H9 (cell line): ENCODE results near the gene TIMM23. TPM values are rescaled to one million over a fixed set of nuclear protein-coding genes. Genes with fewer than 3 reads are reported as not detected.

Experiments used
- DNase-seq: peaks from one replicate; pipeline ENCODE4 v3.0.0-alpha.2; 2017
- H2AFZ ChIP-seq: one replicate; pipeline ENCODE4 v1.6.1; 2013; ENCODE audit warnings: mild to moderate bottlenecking, low read length, control low read depth, moderate library complexity
- H2AK5ac ChIP-seq: 2 replicates; pipeline ENCODE4 v1.6.1; 2013; ENCODE audit warnings: low read length, control low read depth, mixed read lengths; ENCODE audit not compliant: insufficient read length
- H2BK120ac ChIP-seq: one replicate; pipeline ENCODE4 v1.6.1; 2013; ENCODE audit warnings: low read depth, mild to moderate bottlenecking, low read length, control low read depth, inconsistent platforms; ENCODE audit not compliant: poor library complexity, severe bottlenecking
- H2BK12ac ChIP-seq: 2 replicates; pipeline ENCODE4 v1.6.1; 2013; ENCODE audit warnings: low read length, control low read depth, mixed read lengths, low read depth; ENCODE audit not compliant: insufficient read length
- H2BK15ac ChIP-seq: 2 replicates; pipeline ENCODE4 v1.6.1; 2013; ENCODE audit warnings: low read depth, low read length, control low read depth
- H2BK20ac ChIP-seq: one replicate; pipeline ENCODE4 v1.6.1; 2013; ENCODE audit warnings: low read depth, mild to moderate bottlenecking, low read length, control low read depth, inconsistent platforms; ENCODE audit not compliant: poor library complexity, severe bottlenecking
- H2BK5ac ChIP-seq: 2 replicates; pipeline ENCODE4 v1.6.1; 2013; ENCODE audit warnings: low read length, control low read depth, mixed read lengths; ENCODE audit not compliant: insufficient read length
- H3K14ac ChIP-seq: 2 replicates; pipeline ENCODE4 v1.6.1; 2013; ENCODE audit warnings: low read length, control low read depth; ENCODE audit not compliant: insufficient read depth
- H3K18ac ChIP-seq: 2 replicates; pipeline ENCODE4 v1.6.1; 2013; ENCODE audit warnings: low read depth, mild to moderate bottlenecking, mixed read lengths, low read length, control low read depth; ENCODE audit not compliant: insufficient read length
- H3K23ac ChIP-seq: 2 replicates; pipeline ENCODE4 v1.6.1; 2013; ENCODE audit warnings: low read length, control low read depth, mixed read lengths, low read depth; ENCODE audit not compliant: insufficient read length
- H3K23me2 ChIP-seq: 2 replicates; pipeline ENCODE4 v1.6.1; 2013; ENCODE audit warnings: low read depth, mild to moderate bottlenecking, mixed read lengths, low read length, control low read depth; ENCODE audit not compliant: insufficient read length, poor library complexity, severe bottlenecking
- H3K27ac ChIP-seq: 2 replicates; pipeline ENCODE4 v1.5.1; 2013; ENCODE audit warnings: low read length, control low read depth, mixed read lengths, low read depth; ENCODE audit not compliant: insufficient read length
- H3K27me3 ChIP-seq: 2 replicates; pipeline ENCODE4 v1.6.1; 2013; ENCODE audit warnings: low read length, control low read depth, inconsistent platforms; ENCODE audit not compliant: insufficient read depth
- H3K4ac ChIP-seq: 2 replicates; pipeline ENCODE4 v1.6.1; 2013; ENCODE audit warnings: low read depth, mild to moderate bottlenecking, control low read depth, inconsistent platforms, low read length, moderate library complexity
- H3K4me1 ChIP-seq: 2 replicates; pipeline ENCODE4 v1.6.1; 2013; ENCODE audit warnings: low read length, control low read depth, inconsistent platforms; ENCODE audit not compliant: insufficient read depth
- H3K4me2 ChIP-seq: 2 replicates; pipeline ENCODE4 v1.6.1; 2013; ENCODE audit warnings: low read length, control low read depth, mixed read lengths; ENCODE audit not compliant: insufficient read length, insufficient read depth
- H3K56ac ChIP-seq: 2 replicates; pipeline ENCODE4 v1.6.1; 2013; ENCODE audit warnings: low read depth, mild to moderate bottlenecking, mixed read lengths, low read length, control low read depth; ENCODE audit not compliant: insufficient read length
- H3K79me1 ChIP-seq: 2 replicates; pipeline ENCODE4 v1.6.1; 2013; ENCODE audit warnings: low read depth, mild to moderate bottlenecking, moderate library complexity, low read length, control low read depth, inconsistent platforms; ENCODE audit not compliant: insufficient read depth, poor library complexity, severe bottlenecking
- H3K79me2 ChIP-seq: 2 replicates; pipeline ENCODE4 v1.6.1; 2013; ENCODE audit warnings: low read length, control low read depth, inconsistent platforms; ENCODE audit not compliant: insufficient read depth
- H3K9ac ChIP-seq: 2 replicates; pipeline ENCODE4 v1.6.1; 2013; ENCODE audit warnings: low read length, control low read depth, mixed read lengths; ENCODE audit not compliant: insufficient read length; ENCODE audit errors: extremely low read depth
- H3K9me3 ChIP-seq: one replicate; pipeline ENCODE4 v1.6.1; 2013; ENCODE audit warnings: low read depth, low read length, inconsistent platforms; ENCODE audit not compliant: control insufficient read depth
- H3T11ph ChIP-seq: one replicate; pipeline ENCODE4 v1.6.1; 2013; ENCODE audit warnings: mild to moderate bottlenecking, low read length, control low read depth, inconsistent platforms
- H4K20me1 ChIP-seq: one replicate; pipeline ENCODE4 v1.6.1; 2013; ENCODE audit not compliant: control insufficient read depth, insufficient read length, insufficient read depth
- H4K5ac ChIP-seq: 2 replicates; pipeline ENCODE4 v1.6.1; 2013; ENCODE audit warnings: low read depth, mild to moderate bottlenecking, mixed read lengths, low read length, control low read depth; ENCODE audit not compliant: insufficient read length
- H4K8ac ChIP-seq: replicated peaks from 2 replicates; pipeline ENCODE4 v1.6.1; 2013; ENCODE audit warnings: low read length, control low read depth, mixed read lengths, low read depth; ENCODE audit not compliant: insufficient read length
- H4K91ac ChIP-seq: 2 replicates; pipeline ENCODE4 v1.6.1; 2013; ENCODE audit warnings: low read depth, mild to moderate bottlenecking, moderate library complexity, mixed read lengths, low read length, control low read depth; ENCODE audit not compliant: insufficient read length
- H3K27ac Mint-ChIP-seq, 3 experiments: 2 replicates in 2 of 3; 3 replicates in 1 of 3; pipeline ENCODE4 v1.8.0; 2020 to 2021; ENCODE audit warnings: mixed read lengths in 3 of 3, mild to moderate bottlenecking in 1 of 3, moderate library complexity in 1 of 3
- H3K27me3 Mint-ChIP-seq: 2 replicates; pipeline ENCODE4 v1.8.0; 2021; ENCODE audit warnings: low read depth, mild to moderate bottlenecking, moderate library complexity, mixed read lengths
- H3K36me3 Mint-ChIP-seq, 3 experiments: 2 replicates in 2 of 3; 3 replicates in 1 of 3; pipeline ENCODE4 v1.8.0; 2020 to 2021; ENCODE audit warnings: low read depth in 3 of 3, mixed read lengths in 3 of 3; ENCODE audit not compliant: insufficient read depth in 1 of 3
- H3K4me1 Mint-ChIP-seq, 2 experiments: 2 replicates each; pipeline ENCODE4 v1.8.0; 2020; ENCODE audit warnings: mixed read lengths in 2 of 2
- H3K4me3 Mint-ChIP-seq, 2 experiments: 2 replicates in 1 of 2; 3 replicates in 1 of 2; pipeline ENCODE4 v1.8.0; 2020 to 2021; ENCODE audit warnings: mild to moderate bottlenecking in 2 of 2, mixed read lengths in 2 of 2, moderate library complexity in 1 of 2
- H3K9me3 Mint-ChIP-seq, 2 experiments: 2 replicates in 1 of 2; 3 replicates in 1 of 2; pipeline ENCODE4 v1.8.0; 2020; ENCODE audit warnings: mild to moderate bottlenecking in 2 of 2, mixed read lengths in 2 of 2, moderate library complexity in 1 of 2
- CTCF ChIP-seq: fragments of 200-600 bp; sonication (generic); conservative IDR thresholded peaks from 3 replicates; pipeline ENCODE4 v1.8.0; 2021; ENCODE audit warnings: antibody characterized with exemption, mild to moderate bottlenecking
- WGBS: extraction: QIAGEN DNeasy Blood & Tissue Kit; methylation state at CpG from one replicate; pipeline ENCODE4 v1.1.7; 2013; ENCODE audit warnings: missing lambda C conversion rate, low lambda C conversion rate, mixed read lengths; ENCODE audit not compliant: insufficient read length; ENCODE audit errors: extremely low coverage; 5-methylcytosine and 5-hydroxymethylcytosine counted together
- total RNA-seq: library from RNA; stranded (reverse); gene quantifications from 2 replicates; pipeline ENCODE4 v1.2.1, GENCODE V29; 2021

Gene TIMM23
- total RNA-seq, 1 experiment from 2014 or later = 105 TPM

- Histone ChIP-seq H3K4me2 (no peak overlapping the region), H2BK20ac (no peak overlapping the region), H3K56ac (no peak overlapping the region), H2AK5ac (no peak overlapping the region), H3K4me1 (no peaks in the 10 kb centered on the region), H3K79me2 (peaks cover 3% of the 10 kb centered on the region; the same call in 1 of the 2 replicates), H4K20me1 (no peaks in the 10 kb centered on the region), H3K9me3 (no peaks in the 10 kb centered on the region), H4K91ac (no peak overlapping the region), H3K79me1 (no peaks in the 10 kb centered on the region), H3K23ac (no peak overlapping the region), H2BK5ac (no peak overlapping the region), H3K27me3 (no peaks in the 10 kb centered on the region), H3K27ac (no peak overlapping the region), H3T11ph (no peak overlapping the region), H3K9ac (no peak overlapping the region), H2BK15ac (no peak overlapping the region), H2BK12ac (no peak overlapping the region), H2BK120ac (no peak overlapping the region), H2AFZ (no peak overlapping the region), H3K18ac (no peak overlapping the region), H4K8ac (no peak overlapping the region), H4K5ac (no peak overlapping the region), H3K14ac (no peak overlapping the region), H3K23me2 (peaks cover 3% of the 10 kb centered on the region), H3K4ac (no peak overlapping the region)
- H3K4me3 Mint-ChIP-seq = no peak overlapping the region
- H3K9me3 Mint-ChIP-seq = no peaks in the 10 kb centered on the region
- WGBS = no CpG with 5 or more reads among the region's 2 CpGs
- no peak overlapping the region; a peak in 1 of 7 replicates for H3K27ac Mint-ChIP-seq
- no peak for DNase-seq
- H3K4me1 Mint-ChIP-seq = peaks cover 32 to 33% of the 10 kb centered on the region in 2 experiments
- H3K27me3 Mint-ChIP-seq = no peaks in the 10 kb centered on the region
- no peak for TF ChIP-seq CTCF
- no peaks in the 10 kb centered on the region for H3K36me3 Mint-ChIP-seq
Measured at GRCh38 chr10:46025406-46025805, 53.1 kb downstream of the TIMM23 start.
